HepG2 (cell line): ENCODE measurements around the gene ARFGAP2. TPM values are rescaled to one million over a fixed set of nuclear protein-coding genes. Genes with fewer than 3 reads are reported as not detected.

Source experiments
- BCL6 ChIP-seq: IDR thresholded peaks from 2 replicates; pipeline ENCODE4 v1.6.1; 2016; ENCODE audit warnings: missing genetic modification reagents, missing compliant biosample characterization
- CREM ChIP-seq, 2 experiments: sonication (generic) in 1 of 2; formaldehyde crosslinking in 1 of 2; IDR thresholded peaks; 2 replicates each; pipeline versions ENCODE4 v1.4.0 to v1.6.1; 2016 to 2020; ENCODE audit warnings: antibody characterized with exemption in 1 of 2, mild to moderate bottlenecking in 1 of 2, missing genetic modification reagents in 1 of 2
- RCOR2 ChIP-seq: IDR thresholded peaks from 2 replicates; pipeline ENCODE4 v1.6.1; 2016; ENCODE audit warnings: missing biosample characterization, missing genetic modification reagents
- SP2 ChIP-seq: sonication (generic); formaldehyde crosslinking; IDR thresholded peaks from 2 replicates; pipeline ENCODE4 v1.5.1; 2020; ENCODE audit warnings: mild to moderate bottlenecking, missing genetic modification reagents
- ZNF329 ChIP-seq: sonication (generic); formaldehyde crosslinking; IDR thresholded peaks from 2 replicates; pipeline ENCODE4 v1.9.0; 2021; ENCODE audit warnings: low read depth, mild to moderate bottlenecking, missing genetic modification reagents
- ZNF562 ChIP-seq: sonication (generic); formaldehyde crosslinking; IDR thresholded peaks from 2 replicates; pipeline ENCODE4 v1.8.0; 2022; ENCODE audit warnings: missing genetic modification reagents, borderline replicate concordance
- ZNF598 ChIP-seq: sonication (generic); formaldehyde crosslinking; IDR thresholded peaks from 2 replicates; pipeline ENCODE4 v1.5.1; 2020; ENCODE audit warnings: mild to moderate bottlenecking, missing genetic modification reagents, borderline replicate concordance
- polyA plus RNA-seq, 8 experiments: library from polyadenylated mRNA; depleted of rRNA in 3 of 8; stranded (reverse) in 7 of 8; unstranded in 1 of 8; fragments of >200 nt; fragmentation: Illumina TruSeq in 4 of 8; extraction: Trizol in 4 of 8; gene quantifications; 2 replicates each; pipeline versions ENCODE4 v1.2.1 to v1.2.3, GENCODE V29; 2011 to 2016; ENCODE audit warnings: low read depth in 4 of 8, missing spikeins in 1 of 8, mixed read lengths in 1 of 8; ENCODE audit not compliant: insufficient read depth in 1 of 8
- total RNA-seq, 5 experiments: library from RNA; depleted of rRNA; stranded (reverse); fragments of >200 nt; fragmentation: Illumina TruSeq; extraction: Trizol; gene quantifications; 2 replicates each; pipeline ENCODE4 v1.2.3, GENCODE V29; 2016; ENCODE audit warnings: low read depth in 1 of 5
- TF ChIP-seq, protein P1 (sequence below), 2 experiments: sonication (generic) in 1 of 2; formaldehyde crosslinking in 1 of 2; IDR thresholded peaks; 2 replicates each; pipeline versions ENCODE4 v1.4.0 to v1.6.1; 2016 to 2020; ENCODE audit warnings: borderline replicate concordance in 1 of 2, low read depth in 1 of 2, mild to moderate bottlenecking in 1 of 2, missing genetic modification reagents in 1 of 2
- TF ChIP-seq, protein P2 (sequence below): sonication (generic); formaldehyde crosslinking; IDR thresholded peaks from 2 replicates; pipeline ENCODE4 v1.4.0; 2020; ENCODE audit warnings: missing genetic modification reagents, mild to moderate bottlenecking, borderline replicate concordance
- TF ChIP-seq, protein P3 (sequence below), 2 experiments: IDR thresholded peaks; 2 replicates each; pipeline ENCODE4 v1.6.1; 2011 to 2012; ENCODE audit warnings: low read length in 2 of 2, borderline replicate concordance in 1 of 2, low read depth in 1 of 2, mild to moderate bottlenecking in 1 of 2, moderate library complexity in 1 of 2
- TF ChIP-seq, protein P4 (sequence below): sonication (generic); formaldehyde crosslinking; IDR thresholded peaks from 2 replicates; pipeline ENCODE4 v1.4.0; 2020; ENCODE audit warnings: missing genetic modification reagents, low read depth, mild to moderate bottlenecking, borderline replicate concordance
- TF ChIP-seq, protein P5 (sequence below): IDR thresholded peaks from 2 replicates; pipeline ENCODE4 v1.6.1; 2012; ENCODE audit warnings: low read length, improper control_type of control experiment

ARFGAP2 gene
- total and polyA plus RNA-seq, 2 of the 13 experiments (the other 11 are each of a cell fraction or from before 2014, with no cell fraction given): 32.3 to 75.3 TPM

DNA sequence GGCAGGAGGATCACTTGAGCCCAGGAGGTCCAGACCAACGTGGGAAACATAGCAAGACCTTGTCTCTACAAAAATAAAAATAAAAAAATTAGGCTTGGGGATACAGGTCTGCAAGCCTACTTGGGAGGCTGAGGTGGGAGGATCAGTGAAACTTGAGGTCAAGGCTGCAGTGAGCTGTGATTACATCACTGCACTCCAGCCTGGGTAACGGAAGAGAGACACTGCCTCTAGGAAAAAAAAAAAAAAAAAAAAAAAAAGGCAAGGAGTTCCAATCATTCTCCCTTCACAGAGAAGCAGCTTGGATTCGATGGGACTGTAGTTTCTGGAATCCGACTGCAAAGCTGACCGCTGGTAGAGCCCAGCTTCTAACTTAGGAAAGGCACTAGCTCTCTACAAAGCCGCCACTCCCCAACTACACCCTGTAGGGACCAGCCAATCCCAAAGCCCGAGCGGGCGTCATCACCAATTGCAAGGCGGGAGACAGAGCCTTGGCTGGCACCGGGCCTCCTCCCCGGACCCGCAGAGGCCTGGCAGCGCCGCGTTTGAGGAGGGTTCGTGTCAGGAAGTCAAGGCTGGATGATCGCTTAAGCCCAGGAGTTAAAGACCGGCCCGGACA, 37.4 kb upstream of the ARFGAP2 start (continued):
- TF ChIP-seq, protein P1, sequence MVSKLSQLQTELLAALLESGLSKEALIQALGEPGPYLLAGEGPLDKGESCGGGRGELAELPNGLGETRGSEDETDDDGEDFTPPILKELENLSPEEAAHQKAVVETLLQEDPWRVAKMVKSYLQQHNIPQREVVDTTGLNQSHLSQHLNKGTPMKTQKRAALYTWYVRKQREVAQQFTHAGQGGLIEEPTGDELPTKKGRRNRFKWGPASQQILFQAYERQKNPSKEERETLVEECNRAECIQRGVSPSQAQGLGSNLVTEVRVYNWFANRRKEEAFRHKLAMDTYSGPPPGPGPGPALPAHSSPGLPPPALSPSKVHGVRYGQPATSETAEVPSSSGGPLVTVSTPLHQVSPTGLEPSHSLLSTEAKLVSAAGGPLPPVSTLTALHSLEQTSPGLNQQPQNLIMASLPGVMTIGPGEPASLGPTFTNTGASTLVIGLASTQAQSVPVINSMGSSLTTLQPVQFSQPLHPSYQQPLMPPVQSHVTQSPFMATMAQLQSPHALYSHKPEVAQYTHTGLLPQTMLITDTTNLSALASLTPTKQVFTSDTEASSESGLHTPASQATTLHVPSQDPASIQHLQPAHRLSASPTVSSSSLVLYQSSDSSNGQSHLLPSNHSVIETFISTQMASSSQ (IDR thresholded peaks at IDR 0.05; ENCODE audit: low read depth): no peak
- TF ChIP-seq, protein P1 (CRISPR knock-in tag; IDR thresholded peaks at IDR 0.05; ENCODE audit: borderline replicate concordance): peak; percentile 43; the same call in 1 of the 2 replicates
- TF ChIP-seq, protein P2, sequence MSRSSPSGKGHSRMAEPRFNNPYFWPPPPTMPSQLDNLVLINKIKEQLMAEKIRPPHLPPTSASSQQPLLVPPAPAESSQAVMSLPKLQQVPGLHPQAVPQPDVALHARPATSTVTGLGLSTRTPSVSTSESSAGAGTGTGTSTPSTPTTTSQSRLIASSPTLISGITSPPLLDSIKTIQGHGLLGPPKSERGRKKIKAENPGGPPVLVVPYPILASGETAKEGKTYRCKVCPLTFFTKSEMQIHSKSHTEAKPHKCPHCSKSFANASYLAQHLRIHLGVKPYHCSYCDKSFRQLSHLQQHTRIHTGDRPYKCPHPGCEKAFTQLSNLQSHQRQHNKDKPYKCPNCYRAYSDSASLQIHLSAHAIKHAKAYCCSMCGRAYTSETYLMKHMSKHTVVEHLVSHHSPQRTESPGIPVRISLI (CRISPR knock-in tag): peak; percentile 46; the same call in 1 of the 2 replicates
- TF ChIP-seq SP2 (CRISPR knock-in tag): peak; percentile 29
- TF ChIP-seq RCOR2 (CRISPR knock-in tag): no peak
- no peak for TF ChIP-seq ZNF562 (CRISPR knock-in tag)
- TF ChIP-seq ZNF329 (CRISPR knock-in tag): no peak
- TF ChIP-seq BCL6 (CRISPR knock-in tag): peak; percentile 71
- TF ChIP-seq, protein P3, sequence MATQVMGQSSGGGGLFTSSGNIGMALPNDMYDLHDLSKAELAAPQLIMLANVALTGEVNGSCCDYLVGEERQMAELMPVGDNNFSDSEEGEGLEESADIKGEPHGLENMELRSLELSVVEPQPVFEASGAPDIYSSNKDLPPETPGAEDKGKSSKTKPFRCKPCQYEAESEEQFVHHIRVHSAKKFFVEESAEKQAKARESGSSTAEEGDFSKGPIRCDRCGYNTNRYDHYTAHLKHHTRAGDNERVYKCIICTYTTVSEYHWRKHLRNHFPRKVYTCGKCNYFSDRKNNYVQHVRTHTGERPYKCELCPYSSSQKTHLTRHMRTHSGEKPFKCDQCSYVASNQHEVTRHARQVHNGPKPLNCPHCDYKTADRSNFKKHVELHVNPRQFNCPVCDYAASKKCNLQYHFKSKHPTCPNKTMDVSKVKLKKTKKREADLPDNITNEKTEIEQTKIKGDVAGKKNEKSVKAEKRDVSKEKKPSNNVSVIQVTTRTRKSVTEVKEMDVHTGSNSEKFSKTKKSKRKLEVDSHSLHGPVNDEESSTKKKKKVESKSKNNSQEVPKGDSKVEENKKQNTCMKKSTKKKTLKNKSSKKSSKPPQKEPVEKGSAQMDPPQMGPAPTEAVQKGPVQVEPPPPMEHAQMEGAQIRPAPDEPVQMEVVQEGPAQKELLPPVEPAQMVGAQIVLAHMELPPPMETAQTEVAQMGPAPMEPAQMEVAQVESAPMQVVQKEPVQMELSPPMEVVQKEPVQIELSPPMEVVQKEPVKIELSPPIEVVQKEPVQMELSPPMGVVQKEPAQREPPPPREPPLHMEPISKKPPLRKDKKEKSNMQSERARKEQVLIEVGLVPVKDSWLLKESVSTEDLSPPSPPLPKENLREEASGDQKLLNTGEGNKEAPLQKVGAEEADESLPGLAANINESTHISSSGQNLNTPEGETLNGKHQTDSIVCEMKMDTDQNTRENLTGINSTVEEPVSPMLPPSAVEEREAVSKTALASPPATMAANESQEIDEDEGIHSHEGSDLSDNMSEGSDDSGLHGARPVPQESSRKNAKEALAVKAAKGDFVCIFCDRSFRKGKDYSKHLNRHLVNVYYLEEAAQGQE (IDR thresholded peaks at IDR 0.05; ENCODE audit: borderline replicate concordance in 1 of 2, low read depth in 1 of 2, low read length in 2 of 2): 0 out of 4 replicates have a peak, but pooled peaks of 1 of the 2 experiments have one; percentile 12
- peak; percentile 36; the same call in 1 of the 2 replicates for TF ChIP-seq CREM (IDR thresholded peaks at IDR 0.05)
- no peak for TF ChIP-seq CREM (CRISPR knock-in tag; IDR thresholded peaks at IDR 0.05)
- TF ChIP-seq, protein P4, sequence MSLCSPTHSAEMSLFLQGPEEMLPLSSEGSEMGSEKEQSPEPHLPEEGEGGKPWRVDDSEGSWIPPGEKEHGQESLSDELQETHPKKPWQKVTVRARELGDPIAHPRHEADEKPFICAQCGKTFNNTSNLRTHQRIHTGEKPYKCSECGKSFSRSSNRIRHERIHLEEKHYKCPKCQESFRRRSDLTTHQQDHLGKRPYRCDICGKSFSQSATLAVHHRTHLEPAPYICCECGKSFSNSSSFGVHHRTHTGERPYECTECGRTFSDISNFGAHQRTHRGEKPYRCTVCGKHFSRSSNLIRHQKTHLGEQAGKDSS (CRISPR knock-in tag): 0 out of 2 replicates have a peak, but pooled peaks have one; percentile 42
- TF ChIP-seq, protein P5, sequence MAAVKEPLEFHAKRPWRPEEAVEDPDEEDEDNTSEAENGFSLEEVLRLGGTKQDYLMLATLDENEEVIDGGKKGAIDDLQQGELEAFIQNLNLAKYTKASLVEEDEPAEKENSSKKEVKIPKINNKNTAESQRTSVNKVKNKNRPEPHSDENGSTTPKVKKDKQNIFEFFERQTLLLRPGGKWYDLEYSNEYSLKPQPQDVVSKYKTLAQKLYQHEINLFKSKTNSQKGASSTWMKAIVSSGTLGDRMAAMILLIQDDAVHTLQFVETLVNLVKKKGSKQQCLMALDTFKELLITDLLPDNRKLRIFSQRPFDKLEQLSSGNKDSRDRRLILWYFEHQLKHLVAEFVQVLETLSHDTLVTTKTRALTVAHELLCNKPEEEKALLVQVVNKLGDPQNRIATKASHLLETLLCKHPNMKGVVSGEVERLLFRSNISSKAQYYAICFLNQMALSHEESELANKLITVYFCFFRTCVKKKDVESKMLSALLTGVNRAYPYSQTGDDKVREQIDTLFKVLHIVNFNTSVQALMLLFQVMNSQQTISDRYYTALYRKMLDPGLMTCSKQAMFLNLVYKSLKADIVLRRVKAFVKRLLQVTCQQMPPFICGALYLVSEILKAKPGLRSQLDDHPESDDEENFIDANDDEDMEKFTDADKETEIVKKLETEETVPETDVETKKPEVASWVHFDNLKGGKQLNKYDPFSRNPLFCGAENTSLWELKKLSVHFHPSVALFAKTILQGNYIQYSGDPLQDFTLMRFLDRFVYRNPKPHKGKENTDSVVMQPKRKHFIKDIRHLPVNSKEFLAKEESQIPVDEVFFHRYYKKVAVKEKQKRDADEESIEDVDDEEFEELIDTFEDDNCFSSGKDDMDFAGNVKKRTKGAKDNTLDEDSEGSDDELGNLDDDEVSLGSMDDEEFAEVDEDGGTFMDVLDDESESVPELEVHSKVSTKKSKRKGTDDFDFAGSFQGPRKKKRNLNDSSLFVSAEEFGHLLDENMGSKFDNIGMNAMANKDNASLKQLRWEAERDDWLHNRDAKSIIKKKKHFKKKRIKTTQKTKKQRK: no peak
- TF ChIP-seq ZNF598: no peak
